Measurements from ENCODE around the gene MCTP1. TPM values are rescaled to one million over a fixed set of nuclear protein-coding genes. Genes with fewer than 3 reads are reported as not detected.

MCTP1 gene
- polyA plus RNA-seq, 1 donor (not counting 4 experiments of a cell fraction or from before 2014, with no cell fraction given), result 4.9 TPM

DNA sequence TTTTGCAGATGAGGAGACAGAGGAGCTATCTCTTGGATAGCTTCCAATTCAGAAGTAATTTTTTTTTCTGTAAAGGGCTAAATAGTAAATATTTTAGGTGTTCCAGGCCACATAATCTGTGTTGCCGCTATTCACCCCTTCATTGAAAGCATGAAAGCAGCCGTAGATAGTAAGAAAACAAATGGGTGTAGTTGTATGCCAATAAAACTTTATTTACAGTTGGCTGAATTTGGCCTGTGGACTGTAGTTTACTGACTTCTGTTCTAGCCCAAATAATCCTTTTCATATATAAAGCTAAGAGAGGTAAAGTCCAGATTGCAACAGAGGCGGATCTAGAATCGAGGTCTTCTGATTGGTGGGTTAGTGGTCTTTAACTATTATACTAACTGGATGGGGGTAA, 537.5 kb downstream of the MCTP1 start:
- Histone ChIP-seq H3K4me3 (ENCODE audit: control insufficient read depth in 2 of 3, extremely low read depth in 1 of 3, insufficient read depth in 2 of 3, low read depth in 1 of 3, low read length in 3 of 3) (no peak overlapping the region), H3K9me1 (ENCODE audit: control insufficient read depth, extremely low read depth, insufficient read depth, low read length) (no peaks in the 10 kb centered on the region), H3K9ac (ENCODE audit: control insufficient read depth, extremely low read depth, insufficient read depth, low read length) (no peak overlapping the region), H3K9me3 (ENCODE audit: control insufficient read depth, low read depth, low read length) (no peaks in the 10 kb centered on the region), H3K79me2 (ENCODE audit: control insufficient read depth, insufficient read depth, low read length) (no peaks in the 10 kb centered on the region), H3K27me3 (ENCODE audit: control insufficient read depth, extremely low read depth, insufficient read depth, low read length) (no peaks in the 10 kb centered on the region), H4K20me1 (ENCODE audit: control insufficient read depth, extremely low read depth, insufficient read depth, low read length) (no peaks in the 10 kb centered on the region), H3K4me1 (ENCODE audit: control insufficient read depth, extremely low read depth, insufficient read depth, low read length) (peaks cover 3% of the 10 kb centered on the region), H2AFZ (ENCODE audit: control insufficient read depth, low read length) (no peak overlapping the region), H3K27ac (ENCODE audit: control insufficient read depth, insufficient read depth, low read length) (no peak overlapping the region), H3K36me3 (ENCODE audit: control insufficient read depth in 2 of 2, extremely low read depth in 1 of 2, insufficient read depth in 2 of 2, low read length in 2 of 2) (no peaks in the 10 kb centered on the region), H3K4me2 (ENCODE audit: control insufficient read depth, extremely low read depth, insufficient read depth, low read depth, low read length) (no peak overlapping the region)
- FAIRE-seq, result no peak
- DNase-seq (ENCODE audit: low read depth, low spot score), result no peak
- dilution Hi-C loops (cut with MboI; ENCODE audit: extremely low pct_ligation_motif_present, low sequenced_read_pairs), result no loop called here
- no peak for TF ChIP-seq EZH2 (IDR thresholded peaks at IDR 0.05; ENCODE audit: low read length)
- TF ChIP-seq, protein P1, sequence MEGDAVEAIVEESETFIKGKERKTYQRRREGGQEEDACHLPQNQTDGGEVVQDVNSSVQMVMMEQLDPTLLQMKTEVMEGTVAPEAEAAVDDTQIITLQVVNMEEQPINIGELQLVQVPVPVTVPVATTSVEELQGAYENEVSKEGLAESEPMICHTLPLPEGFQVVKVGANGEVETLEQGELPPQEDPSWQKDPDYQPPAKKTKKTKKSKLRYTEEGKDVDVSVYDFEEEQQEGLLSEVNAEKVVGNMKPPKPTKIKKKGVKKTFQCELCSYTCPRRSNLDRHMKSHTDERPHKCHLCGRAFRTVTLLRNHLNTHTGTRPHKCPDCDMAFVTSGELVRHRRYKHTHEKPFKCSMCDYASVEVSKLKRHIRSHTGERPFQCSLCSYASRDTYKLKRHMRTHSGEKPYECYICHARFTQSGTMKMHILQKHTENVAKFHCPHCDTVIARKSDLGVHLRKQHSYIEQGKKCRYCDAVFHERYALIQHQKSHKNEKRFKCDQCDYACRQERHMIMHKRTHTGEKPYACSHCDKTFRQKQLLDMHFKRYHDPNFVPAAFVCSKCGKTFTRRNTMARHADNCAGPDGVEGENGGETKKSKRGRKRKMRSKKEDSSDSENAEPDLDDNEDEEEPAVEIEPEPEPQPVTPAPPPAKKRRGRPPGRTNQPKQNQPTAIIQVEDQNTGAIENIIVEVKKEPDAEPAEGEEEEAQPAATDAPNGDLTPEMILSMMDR (optimal IDR thresholded peaks at IDR 0.05 in 1 of 3, IDR thresholded peaks at IDR 0.05 in 1 of 3, conservative IDR thresholded peaks at IDR 0.05 in 1 of 3; ENCODE audit: extremely low read depth in 1 of 3, insufficient read depth in 2 of 3, low read length in 3 of 3), result no peak

DNA sequence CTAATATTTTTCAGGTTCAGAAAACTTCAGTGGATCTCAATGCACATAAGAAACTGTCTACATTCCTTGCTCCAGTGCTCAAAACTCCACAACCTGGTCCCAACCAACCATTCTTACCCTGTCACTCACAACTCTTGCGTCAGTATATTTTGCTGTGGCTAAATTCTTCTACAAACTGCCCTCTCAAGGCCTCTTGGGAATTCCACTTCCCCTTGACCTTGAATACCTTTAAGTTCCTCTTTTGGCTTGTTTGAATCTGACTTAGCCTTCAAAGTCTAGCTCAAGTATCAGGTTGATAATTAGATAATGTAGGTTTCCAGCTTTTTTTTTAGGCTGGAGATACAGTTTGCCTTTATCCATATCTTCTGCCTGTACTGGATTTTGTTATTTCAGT, 538.2 kb downstream of the MCTP1 start:
- Histone ChIP-seq H4K20me1 (ENCODE audit: control insufficient read depth, extremely low read depth, insufficient read depth, low read length) (no peaks in the 10 kb centered on the region), H2AFZ (ENCODE audit: control insufficient read depth, low read length) (no peak overlapping the region), H3K9ac (ENCODE audit: control insufficient read depth, extremely low read depth, insufficient read depth, low read length) (no peak overlapping the region), H3K27me3 (ENCODE audit: control insufficient read depth, extremely low read depth, insufficient read depth, low read length) (no peaks in the 10 kb centered on the region), H3K9me1 (ENCODE audit: control insufficient read depth, extremely low read depth, insufficient read depth, low read length) (no peaks in the 10 kb centered on the region), H3K9me3 (ENCODE audit: control insufficient read depth, low read depth, low read length) (no peaks in the 10 kb centered on the region), H3K79me2 (ENCODE audit: control insufficient read depth, insufficient read depth, low read length) (no peaks in the 10 kb centered on the region), H3K36me3 (ENCODE audit: control insufficient read depth in 2 of 2, extremely low read depth in 1 of 2, insufficient read depth in 2 of 2, low read length in 2 of 2) (no peaks in the 10 kb centered on the region), H3K4me3 (ENCODE audit: control insufficient read depth in 2 of 3, extremely low read depth in 1 of 3, insufficient read depth in 2 of 3, low read depth in 1 of 3, low read length in 3 of 3) (no peak overlapping the region), H3K4me2 (ENCODE audit: control insufficient read depth, extremely low read depth, insufficient read depth, low read depth, low read length) (no peak overlapping the region), H3K27ac (ENCODE audit: control insufficient read depth, insufficient read depth, low read length) (no peak overlapping the region), H3K4me1 (ENCODE audit: control insufficient read depth, extremely low read depth, insufficient read depth, low read length) (peaks cover 3% of the 10 kb centered on the region)
- FAIRE-seq (no peak), DNase-seq (ENCODE audit: low read depth, low spot score) (no peak)
- dilution Hi-C loops (cut with MboI; ENCODE audit: extremely low pct_ligation_motif_present, low sequenced_read_pairs), result no loop called here
- no peak for TF ChIP-seq EZH2 (IDR thresholded peaks at IDR 0.05; ENCODE audit: low read length)
- TF ChIP-seq, protein P1 (optimal IDR thresholded peaks at IDR 0.05 in 1 of 3, IDR thresholded peaks at IDR 0.05 in 1 of 3, conservative IDR thresholded peaks at IDR 0.05 in 1 of 3; ENCODE audit: extremely low read depth in 1 of 3, insufficient read depth in 2 of 3, low read length in 3 of 3), result no peak
